C4-2B (cell line): ENCODE data around the gene DPH5.
"Not testable (repeated sequence)": the region's sequence is repeated elsewhere in the genome, so short reads cannot be mapped to it uniquely, and the experiment has no call there.

Experiments used
- H3K27ac ChIP-seq: fragments of 450-650 bp; 2 replicates; pipeline ENCODE4 v1.5.1; 2017
- CTCF ChIP-seq: fragments of 450-650 bp; conservative IDR thresholded peaks from 2 replicates; pipeline ENCODE4 v1.5.1; 2017; ENCODE audit warnings: mild to moderate bottlenecking
- ZFX ChIP-seq: fragments of 450-650 bp; IDR thresholded peaks from 2 replicates; pipeline ENCODE4 v1.6.1; 2017

The DPH5 gene

GRCh38 chr1:101044259-101044658 is 18.7 kb upstream of the DPH5 start:
- TF ChIP-seq ZFX (no peak), CTCF (no peak)
- no peak overlapping the region for H3K27ac ChIP-seq

GRCh38 chr1:101043776-101044175 is 18.2 kb upstream of the DPH5 start:
- TF ChIP-seq CTCF (no peak), ZFX (no peak)
- H3K27ac ChIP-seq, result no peak overlapping the region

- no peak overlapping the region for H3K27ac ChIP-seq
- TF ChIP-seq ZFX (no peak), CTCF (no peak)
Observed at GRCh38 chr1:101041300-101041699, 15.7 kb upstream of the DPH5 start.

- H3K27ac ChIP-seq, result no peak overlapping the region
- TF ChIP-seq CTCF (no peak), ZFX (no peak)
Observed at GRCh38 chr1:101040666-101041065, 15.1 kb upstream of the DPH5 start.

GRCh38 chr1:101039245-101039644 is 13.7 kb upstream of the DPH5 start:
- H3K27ac ChIP-seq, result no peak overlapping the region
- TF ChIP-seq ZFX (no peak), CTCF (no peak)

GRCh38 chr1:101037316-101037715 is 11.7 kb upstream of the DPH5 start:
- TF ChIP-seq ZFX (no peak), CTCF (no peak)
- no peak overlapping the region for H3K27ac ChIP-seq

GRCh38 chr1:101033017-101033416 is 7.4 kb upstream of the DPH5 start:
- TF ChIP-seq CTCF (no peak), ZFX (no peak)
- H3K27ac ChIP-seq, result no peak overlapping the region

- not testable (repeated sequence) for H3K27ac ChIP-seq
Observed at GRCh38 chr1:101032129-101032528, 6.5 kb upstream of the DPH5 start.
